ENCODE results near the gene TMEM25.
"Not testable (repeated sequence)": the region's sequence is repeated elsewhere in the genome, so short reads cannot be mapped to it uniquely, and the experiment has no call there.

Gene TMEM25

GRCh38 chr11:118530683-118531596 lies at the start of gene TMEM25:
TMEM25 (plus strand) TSS chr11:118531192; CDS start chr11:118531802, 610 bp downstream.
- peak; percentile 72 for DNase-seq

- DNase-seq = not testable (repeated sequence)
Measured at GRCh38 chr11:118481238-118481637, 49.8 kb upstream of the TMEM25 start.

DNA sequence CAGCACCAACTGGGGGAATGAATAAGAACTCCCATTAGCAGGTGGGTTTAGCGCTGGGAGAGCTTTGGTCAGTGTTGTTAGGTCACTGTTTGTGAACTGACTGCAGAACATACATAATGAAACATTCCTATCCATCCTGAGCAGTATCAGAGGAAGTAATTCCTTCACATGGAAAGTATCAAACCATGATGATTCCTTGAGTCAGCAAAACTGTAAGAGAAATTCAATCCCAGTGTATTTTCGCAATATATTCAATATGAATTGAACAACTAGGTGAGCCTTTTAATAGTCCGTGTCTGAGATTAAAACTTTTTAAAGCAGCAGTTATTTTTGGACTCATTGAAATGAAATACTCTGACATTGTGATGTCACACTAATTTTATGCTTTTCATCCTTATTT lies 46.6 kb upstream of the TMEM25 start:
- DNase-seq = no peak

DNA sequence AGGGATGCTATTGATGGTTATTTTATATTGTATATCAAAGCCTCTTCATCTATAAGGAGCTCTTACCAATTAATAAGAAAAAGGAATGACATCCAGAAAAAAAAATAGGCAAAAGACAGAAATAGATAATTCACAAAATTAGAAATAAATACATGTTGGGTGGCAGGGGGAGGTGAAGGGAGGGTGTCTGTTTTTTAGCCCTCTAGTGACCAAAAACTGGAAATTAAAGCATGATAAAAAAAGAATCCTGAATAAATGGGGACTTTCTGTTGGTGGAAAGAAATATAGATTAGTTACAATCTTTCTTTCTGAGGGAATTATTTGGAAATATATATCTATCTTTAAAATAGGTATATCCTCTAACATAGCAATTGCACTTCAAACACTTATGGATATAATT lies 45.7 kb upstream of the TMEM25 start:
- DNase-seq = no peak

- peak; percentile 75 for DNase-seq
Measured at GRCh38 chr11:118488480-118489109, 42.4 kb upstream of the TMEM25 start.

GRCh38 chr11:118491041-118491440 lies 40.0 kb upstream of the TMEM25 start:
- DNase-seq = no peak

- no peak for DNase-seq
Measured at GRCh38 chr11:118497831-118498230, 33.2 kb upstream of the TMEM25 start.

DNA sequence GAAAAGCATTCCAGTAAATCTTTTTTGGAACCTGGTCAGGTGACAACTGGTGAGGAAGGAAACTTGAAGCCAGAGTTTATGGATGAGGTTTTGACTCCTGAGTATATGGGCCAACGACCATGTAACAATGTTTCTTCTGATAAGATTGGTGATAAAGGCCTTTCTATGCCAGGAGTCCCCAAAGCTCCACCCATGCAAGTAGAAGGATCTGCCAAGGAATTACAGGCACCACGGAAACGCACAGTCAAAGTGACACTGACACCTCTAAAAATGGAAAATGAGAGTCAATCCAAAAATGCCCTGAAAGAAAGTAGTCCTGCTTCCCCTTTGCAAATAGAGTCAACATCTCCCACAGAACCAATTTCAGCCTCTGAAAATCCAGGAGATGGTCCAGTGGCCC lies 27.8 kb upstream of the TMEM25 start:
- DNase-seq = no peak

DNA sequence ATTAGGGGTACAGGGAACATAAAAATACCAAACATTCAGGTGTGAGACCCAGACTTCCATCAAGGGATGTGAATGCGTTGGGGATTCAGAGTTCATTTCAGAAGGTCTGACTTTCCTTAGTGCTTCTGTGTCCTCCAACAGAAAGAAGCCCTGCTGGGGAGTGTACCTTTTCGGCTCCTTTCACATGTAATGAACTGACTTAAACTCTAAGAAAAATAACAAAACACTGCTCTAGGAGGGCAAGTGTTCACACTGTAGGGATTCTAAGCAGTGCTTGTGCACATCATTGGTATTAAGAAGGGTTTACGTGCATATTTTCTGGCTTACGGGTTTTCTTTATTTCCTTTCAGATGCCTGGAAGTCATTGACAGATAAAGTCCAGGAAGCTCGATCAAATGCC lies 19.4 kb upstream of the TMEM25 start:
- DNase-seq = no peak

- no peak for DNase-seq
Measured at GRCh38 chr11:118514103-118514502, 16.9 kb upstream of the TMEM25 start.

DNA sequence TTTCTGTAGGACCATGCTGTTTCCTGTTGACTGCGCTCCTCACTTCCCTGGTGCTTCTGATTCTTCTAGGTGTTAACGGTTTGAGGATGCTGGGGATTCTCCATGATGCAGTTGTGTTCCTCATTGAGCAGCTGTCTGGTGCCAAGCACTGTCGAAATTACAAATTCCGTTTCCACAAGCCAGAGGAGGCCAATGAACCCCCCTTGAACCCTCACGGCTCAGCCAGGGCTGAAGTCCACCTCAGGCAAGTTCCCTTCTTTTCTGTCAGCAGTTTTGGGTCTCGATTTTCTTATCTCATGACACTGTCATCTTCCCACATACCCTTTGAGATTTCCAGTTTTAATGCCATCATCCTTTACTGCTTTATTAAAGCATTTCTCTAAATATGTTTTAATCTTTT lies 11.4 kb upstream of the TMEM25 start:
- DNase-seq = no peak

GRCh38 chr11:118521892-118522311 lies 9.1 kb upstream of the TMEM25 start:
- no peak for DNase-seq

DNA sequence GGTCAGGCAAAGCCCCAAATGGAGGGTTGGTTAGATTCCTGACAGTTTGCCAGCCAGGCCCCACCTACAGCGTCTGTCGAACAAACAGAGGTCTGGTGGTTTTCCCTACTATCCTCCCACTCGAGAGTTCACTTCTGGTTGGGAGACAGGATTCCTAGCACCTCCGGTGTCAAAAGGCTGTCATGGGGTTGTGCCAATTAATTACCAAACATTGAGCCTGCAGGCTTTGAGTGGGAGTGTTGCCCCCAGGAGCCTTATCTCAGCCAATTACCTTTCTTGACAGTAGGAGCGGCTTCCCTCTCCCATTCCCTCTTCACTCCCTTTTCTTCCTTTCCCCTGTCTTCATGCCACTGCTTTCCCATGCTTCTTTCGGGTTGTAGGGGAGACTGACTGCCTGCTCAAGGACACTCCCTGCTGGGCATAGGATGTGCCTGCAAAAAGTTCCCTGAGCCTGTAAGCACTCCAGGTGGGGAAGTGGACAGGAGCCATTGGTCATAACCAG lies 8.4 kb upstream of the TMEM25 start:
- DNase-seq = no peak

- DNase-seq = no peak
Measured at GRCh38 chr11:118524356-118524755, 6.6 kb upstream of the TMEM25 start.

- no peak for DNase-seq
Measured at GRCh38 chr11:118524757-118525470, 6.1 kb upstream of the TMEM25 start.

GRCh38 chr11:118526688-118527087 lies 4.3 kb upstream of the TMEM25 start:
- DNase-seq = no peak

DNA sequence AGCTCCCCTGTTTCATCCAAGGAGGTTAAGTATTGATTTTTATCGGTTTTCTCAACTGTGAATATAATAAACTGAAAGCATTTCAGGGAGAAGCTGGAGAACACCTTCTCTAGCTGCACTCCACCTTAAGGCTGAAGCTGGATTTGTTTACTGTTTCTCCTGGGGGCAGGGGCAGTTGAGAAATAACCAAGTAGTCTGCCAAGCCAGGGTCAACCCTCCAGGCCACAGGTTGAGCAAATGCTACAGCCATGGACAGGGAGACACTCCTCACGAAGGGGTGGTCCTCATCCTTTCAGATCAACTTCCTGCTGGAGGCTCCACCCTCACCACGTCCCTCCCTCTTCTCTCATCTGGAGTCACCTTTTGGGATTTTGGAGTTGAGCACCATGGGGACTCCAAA lies 3.9 kb upstream of the TMEM25 start, which contains the start of gene TTC36:
TTC36 (plus strand) TSS at position 366 of the 400 bp plus-strand sequence; CDS start at position 387, 21 bp downstream.
- no peak for DNase-seq

DNA sequence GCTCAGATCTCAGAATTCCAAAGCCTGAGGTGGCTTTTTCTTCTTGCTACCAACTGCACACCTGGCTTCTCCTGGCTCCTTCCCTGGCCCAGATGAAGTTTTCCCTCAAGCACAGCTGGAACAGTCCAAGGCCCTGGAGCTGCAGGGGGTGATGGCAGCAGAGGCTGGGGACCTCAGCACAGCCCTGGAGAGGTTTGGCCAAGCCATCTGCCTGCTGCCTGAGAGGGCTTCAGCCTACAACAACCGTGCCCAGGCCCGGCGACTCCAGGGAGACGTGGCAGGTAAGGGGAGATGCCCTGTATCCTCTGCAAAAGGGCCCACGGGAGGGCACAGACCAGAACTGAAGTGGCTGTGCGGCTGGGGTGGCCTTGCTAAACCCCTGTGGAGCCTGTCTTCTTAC lies 2.5 kb upstream of the TMEM25 start:
- DNase-seq = no peak

GRCh38 chr11:118529584-118530175 lies 1.3 kb upstream of the TMEM25 start:
- DNase-seq = no peak

DNA sequence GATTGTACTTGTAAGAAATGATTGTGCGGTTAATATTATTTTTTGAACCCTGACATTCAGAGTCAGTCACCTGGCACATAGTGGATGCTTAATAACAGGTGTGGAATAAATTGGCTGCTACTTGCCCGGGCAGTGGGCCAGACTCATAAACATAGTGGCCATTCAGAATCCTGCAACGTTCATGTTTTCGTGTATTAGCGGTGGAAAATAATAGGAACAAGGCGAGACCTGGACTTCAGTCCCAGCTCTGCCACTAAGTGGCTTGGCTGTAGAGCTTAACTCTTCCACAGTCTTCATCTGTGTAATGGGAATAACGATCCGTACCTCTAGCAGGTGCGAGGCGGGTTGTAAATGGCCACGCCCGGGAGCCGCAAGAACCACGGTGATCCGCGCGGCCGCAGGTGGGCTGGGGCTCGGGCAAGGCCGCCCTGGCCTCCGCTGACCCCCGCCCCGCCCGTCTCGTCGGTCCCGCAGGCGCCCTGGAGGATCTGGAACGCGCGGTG lies 761 bp upstream of the TMEM25 start:
- DNase-seq = no peak

GRCh38 chr11:118531597-118532084 lies 649 bp downstream of the TMEM25 start:
- no peak for DNase-seq

DNA sequence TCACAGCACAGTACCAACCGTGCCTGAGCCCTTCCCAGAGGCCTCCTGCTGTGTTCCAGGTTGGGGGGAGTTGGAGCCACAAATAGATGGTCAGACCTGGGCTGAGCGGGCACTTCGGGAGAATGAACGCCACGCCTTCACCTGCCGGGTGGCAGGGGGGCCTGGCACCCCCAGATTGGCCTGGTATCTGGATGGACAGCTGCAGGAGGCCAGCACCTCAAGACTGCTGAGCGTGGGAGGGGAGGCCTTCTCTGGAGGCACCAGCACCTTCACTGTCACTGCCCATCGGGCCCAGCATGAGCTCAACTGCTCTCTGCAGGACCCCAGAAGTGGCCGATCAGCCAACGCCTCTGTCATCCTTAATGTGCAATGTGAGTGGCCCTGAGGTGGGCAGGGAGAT lies 1.1 kb downstream of the TMEM25 start:
- DNase-seq = no peak

Measured in activated CD4-positive, CD25-positive, alpha-beta regulatory T cell treated with anti-CD3 and anti-CD28 coated beads, Interleukin-2, amount 50 U/mL, for 72 hours (primary cell).